Measurements from ENCODE around the gene PRSS27. TPM values are rescaled to one million over a fixed set of nuclear protein-coding genes. Genes with fewer than 3 reads are reported as not detected.

Gene PRSS27
- total RNA-seq, 2 donors from 2014 or later, result 0.15 to 0.56 TPM

GRCh38 chr16:2767140-2767731, 47.2 kb upstream of the PRSS27 start:
- H3K4me1 ChIP-seq, result peaks cover 16% of the 10 kb centered on the region
- H3K9ac ChIP-seq (ENCODE audit: low read depth in 2 of 2, low read length in 2 of 2), result no peak overlapping the region
- H3K27ac ChIP-seq, result no peak overlapping the region
- TF ChIP-seq CTCF (IDR thresholded peaks at IDR 0.05), result no peak
- intact Hi-C loops (cut with DNase I), result no loop called here
- H3K27me3 ChIP-seq, result no peaks in the 10 kb centered on the region
- H3K9me3 ChIP-seq, result no peaks in the 10 kb centered on the region
- H3K36me3 ChIP-seq, result peaks cover 50% of the 10 kb centered on the region
- no peak overlapping the region for H3K4me3 ChIP-seq
- DNase-seq, result no peak

GRCh38 chr16:2766430-2767139, 46.6 kb upstream of the PRSS27 start:
- intact Hi-C loops (cut with DNase I), result no loop called here
- Histone ChIP-seq H3K9me3 (no peaks in the 10 kb centered on the region), H3K9ac (ENCODE audit: low read depth in 2 of 2, low read length in 2 of 2) (no peak overlapping the region), H3K4me3 (no peak overlapping the region), H3K27ac (no peak overlapping the region), H3K4me1 (peaks cover 16% of the 10 kb centered on the region), H3K27me3 (no peaks in the 10 kb centered on the region), H3K36me3 (peaks cover 57% of the 10 kb centered on the region)
- TF ChIP-seq CTCF (IDR thresholded peaks at IDR 0.05), result no peak
- no peak for DNase-seq

GRCh38 chr16:2765462-2766404, 45.7 kb upstream of the PRSS27 start:
- no peak overlapping the region for H3K9ac ChIP-seq (ENCODE audit: low read depth in 2 of 2, low read length in 2 of 2)
- no peaks in the 10 kb centered on the region for H3K9me3 ChIP-seq
- peaks cover 14% of the 10 kb centered on the region for H3K4me1 ChIP-seq
- no peak for DNase-seq
- no peak overlapping the region for H3K27ac ChIP-seq
- no peaks in the 10 kb centered on the region for H3K27me3 ChIP-seq
- H3K36me3 ChIP-seq, result peaks cover 61% of the 10 kb centered on the region
- H3K4me3 ChIP-seq, result no peak overlapping the region
- TF ChIP-seq CTCF (IDR thresholded peaks at IDR 0.05), result no peak
- intact Hi-C loops (cut with DNase I), result no loop called here

GRCh38 chr16:2764718-2765117, 44.7 kb upstream of the PRSS27 start:
- no peak for DNase-seq
- Histone ChIP-seq H3K4me3 (no peak overlapping the region), H3K9ac (ENCODE audit: low read depth in 2 of 2, low read length in 2 of 2) (no peak overlapping the region), H3K36me3 (peaks cover 58% of the 10 kb centered on the region), H3K4me1 (peaks cover 13% of the 10 kb centered on the region), H3K27me3 (no peaks in the 10 kb centered on the region), H3K27ac (no peak overlapping the region), H3K9me3 (no peaks in the 10 kb centered on the region)
- intact Hi-C loops (cut with DNase I), result no loop called here
- no peak for TF ChIP-seq CTCF (IDR thresholded peaks at IDR 0.05)

GRCh38 chr16:2763173-2763572, 43.1 kb upstream of the PRSS27 start:
- no peak for DNase-seq
- Histone ChIP-seq H3K9me3 (no peaks in the 10 kb centered on the region), H3K4me3 (no peak overlapping the region), H3K9ac (ENCODE audit: low read depth in 2 of 2, low read length in 2 of 2) (no peak overlapping the region), H3K27me3 (no peaks in the 10 kb centered on the region), H3K36me3 (peaks cover 66% of the 10 kb centered on the region), H3K27ac (no peak overlapping the region), H3K4me1 (peaks cover 11% of the 10 kb centered on the region)
- intact Hi-C loops (cut with DNase I), result no loop called here
- TF ChIP-seq CTCF (IDR thresholded peaks at IDR 0.05), result no peak
